AG09309 (cell line): Measurements from ENCODE around the gene HSPA8.

Experiments
- DNase-seq: peaks from one replicate; pipeline ENCODE4 v3.0.0-alpha.2; 2010; ENCODE audit warnings: low read depth
- H3K4me3 ChIP-seq: 2 replicates; pipeline ENCODE4 v1.5.1; 2011; ENCODE audit warnings: mild to moderate bottlenecking, low read depth, low read length, moderate library complexity; ENCODE audit not compliant: control insufficient read depth
- TF ChIP-seq, protein P1 (sequence below): IDR thresholded peaks from 2 replicates; pipeline ENCODE4 v1.5.1; 2011; ENCODE audit warnings: mild to moderate bottlenecking, low read depth, low read length, inconsistent platforms; ENCODE audit not compliant: insufficient read depth, control insufficient read depth; ENCODE audit errors: missing control alignments

HSPA8 gene

GRCh38 chr11:123085497-123085896, 23.6 kb upstream of the HSPA8 start:
- DNase-seq: no peak
- TF ChIP-seq, protein P1, sequence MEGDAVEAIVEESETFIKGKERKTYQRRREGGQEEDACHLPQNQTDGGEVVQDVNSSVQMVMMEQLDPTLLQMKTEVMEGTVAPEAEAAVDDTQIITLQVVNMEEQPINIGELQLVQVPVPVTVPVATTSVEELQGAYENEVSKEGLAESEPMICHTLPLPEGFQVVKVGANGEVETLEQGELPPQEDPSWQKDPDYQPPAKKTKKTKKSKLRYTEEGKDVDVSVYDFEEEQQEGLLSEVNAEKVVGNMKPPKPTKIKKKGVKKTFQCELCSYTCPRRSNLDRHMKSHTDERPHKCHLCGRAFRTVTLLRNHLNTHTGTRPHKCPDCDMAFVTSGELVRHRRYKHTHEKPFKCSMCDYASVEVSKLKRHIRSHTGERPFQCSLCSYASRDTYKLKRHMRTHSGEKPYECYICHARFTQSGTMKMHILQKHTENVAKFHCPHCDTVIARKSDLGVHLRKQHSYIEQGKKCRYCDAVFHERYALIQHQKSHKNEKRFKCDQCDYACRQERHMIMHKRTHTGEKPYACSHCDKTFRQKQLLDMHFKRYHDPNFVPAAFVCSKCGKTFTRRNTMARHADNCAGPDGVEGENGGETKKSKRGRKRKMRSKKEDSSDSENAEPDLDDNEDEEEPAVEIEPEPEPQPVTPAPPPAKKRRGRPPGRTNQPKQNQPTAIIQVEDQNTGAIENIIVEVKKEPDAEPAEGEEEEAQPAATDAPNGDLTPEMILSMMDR: no peak
- no peak overlapping the region for H3K4me3 ChIP-seq

DNA sequence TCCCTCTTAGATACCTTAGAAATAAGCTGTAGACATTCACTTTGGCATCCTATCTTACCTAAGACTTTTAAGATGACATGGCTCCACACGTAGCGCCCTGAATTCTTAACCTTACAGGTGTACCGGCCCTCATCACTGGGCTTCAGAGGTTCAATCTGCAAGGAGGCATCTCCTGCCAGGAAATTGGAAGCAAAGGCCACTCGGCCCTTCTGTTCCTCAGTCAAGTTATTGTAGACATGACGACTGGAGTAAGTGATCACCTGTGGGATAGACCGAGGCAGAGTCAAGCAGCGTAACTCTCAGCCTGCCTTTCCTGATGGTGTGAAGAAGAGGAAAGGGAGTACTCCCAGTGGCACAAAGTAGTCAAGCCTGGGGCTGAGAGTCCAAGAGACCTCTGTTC, 22.5 kb upstream of the HSPA8 start:
- TF ChIP-seq, protein P1: no peak
- no peak overlapping the region for H3K4me3 ChIP-seq
- no peak for DNase-seq

GRCh38 chr11:123083623-123084029, 21.7 kb upstream of the HSPA8 start:
- DNase-seq: peak; percentile 89
- TF ChIP-seq, protein P1: no peak
- no peak overlapping the region for H3K4me3 ChIP-seq

- no peak for DNase-seq
- TF ChIP-seq, protein P1: no peak
- no peak overlapping the region for H3K4me3 ChIP-seq
Observed at GRCh38 chr11:123082977-123083376, 21.0 kb upstream of the HSPA8 start.

DNA sequence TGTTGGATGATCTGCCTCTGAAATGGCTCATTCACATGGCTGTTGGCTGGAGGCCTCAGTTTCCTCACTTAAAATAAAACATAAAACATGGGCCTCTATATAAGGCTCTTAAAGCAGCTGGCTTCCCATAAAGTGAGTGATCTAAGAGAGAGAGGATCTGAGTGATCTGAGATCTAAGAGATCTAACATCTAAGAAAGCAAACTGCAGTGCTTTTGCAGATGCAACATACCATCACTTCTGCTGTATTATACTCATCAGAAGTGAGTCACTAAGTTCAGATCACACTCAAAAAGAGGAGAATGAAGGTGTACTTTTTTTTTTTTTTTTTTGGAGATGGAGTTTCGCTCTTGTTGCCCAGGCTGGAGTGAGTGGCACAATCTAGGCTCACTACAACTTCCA, 18.1 kb upstream of the HSPA8 start:
- DNase-seq: no peak
- H3K4me3 ChIP-seq: no peak overlapping the region
- TF ChIP-seq, protein P1: no peak

- DNase-seq: no peak
- H3K4me3 ChIP-seq: no peak overlapping the region
- TF ChIP-seq, protein P1: no peak
Observed at GRCh38 chr11:123076484-123076883, 14.5 kb upstream of the HSPA8 start.

- H3K4me3 ChIP-seq: no peak overlapping the region
- DNase-seq: no peak
- TF ChIP-seq, protein P1: no peak
Observed at GRCh38 chr11:123073343-123074057, 11.6 kb upstream of the HSPA8 start.
